WERI-Rb-1 (cell line): ENCODE data around the gene INPP5E.
A peak's percentile ranks its signal among the peaks of the same experiment; 100 is the strongest.

Experiments
- DNase-seq: peaks from one replicate; pipeline ENCODE4 v3.0.0-alpha.2; 2020
- H3K27ac ChIP-seq: fragments of 250-450 bp; sonication (Bioruptor Pico); 2 replicates; pipeline ENCODE4 v1.5.1; 2020; ENCODE audit warnings: mild to moderate bottlenecking, moderate library complexity
- H3K27me3 ChIP-seq: fragments of 250-450 bp; sonication (Bioruptor Pico); 2 replicates; pipeline ENCODE4 v1.5.1; 2021; ENCODE audit warnings: mild to moderate bottlenecking, low read depth, moderate library complexity; ENCODE audit not compliant: insufficient read depth, severe bottlenecking
- H3K36me3 ChIP-seq: fragments of 250-450 bp; sonication (Bioruptor Pico); 2 replicates; pipeline ENCODE4 v1.5.1; 2020; ENCODE audit warnings: mild to moderate bottlenecking, moderate library complexity
- H3K4me3 ChIP-seq: 2 replicates; pipeline ENCODE4 v1.5.1; 2011; ENCODE audit warnings: low read depth, mild to moderate bottlenecking, control low read depth, low read length
- H3K9me3 ChIP-seq: fragments of 250-450 bp; sonication (Bioruptor Pico); 2 replicates; pipeline ENCODE4 v1.5.1; 2021; ENCODE audit warnings: mild to moderate bottlenecking, moderate library complexity; ENCODE audit not compliant: severe bottlenecking
- TF ChIP-seq, protein P1 (sequence below): IDR thresholded peaks from 2 replicates; pipeline ENCODE4 v1.5.1; 2011; ENCODE audit warnings: low read depth, mild to moderate bottlenecking, control low read depth, inconsistent platforms, low read length

Gene INPP5E

DNA sequence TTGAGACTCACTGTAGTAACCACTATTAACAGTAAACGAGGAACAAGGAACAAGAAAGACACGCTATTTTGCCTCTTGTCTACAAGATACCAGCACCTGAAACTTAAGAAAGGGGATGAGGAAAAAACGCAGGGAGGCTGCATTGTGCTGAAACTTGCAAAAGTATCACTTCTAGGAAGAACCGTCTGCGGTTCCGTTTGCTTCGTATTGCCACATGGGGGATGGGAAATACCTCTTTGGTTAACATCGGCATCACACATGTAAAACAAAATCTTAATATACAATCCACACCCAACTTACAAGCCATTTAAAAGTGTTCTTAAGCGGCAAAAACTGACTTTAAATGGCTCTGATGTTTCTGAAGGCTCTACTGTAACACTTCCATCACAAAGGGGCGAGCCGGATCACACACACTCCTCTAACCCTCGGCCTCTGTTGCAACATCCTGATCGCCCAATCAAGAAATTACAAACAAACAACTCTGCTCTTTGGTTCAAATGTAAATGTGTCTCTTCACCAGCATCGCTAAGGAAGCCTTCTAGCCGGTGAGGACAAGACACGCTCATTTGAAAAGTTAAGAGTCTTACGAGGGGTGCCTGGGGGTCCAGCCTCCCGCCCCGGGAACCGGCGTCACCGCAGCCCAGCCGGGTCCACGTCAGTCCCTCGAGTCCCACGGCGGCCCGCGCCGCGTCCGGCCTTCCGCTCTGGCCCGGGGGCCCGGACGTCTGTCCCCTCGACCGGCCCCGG is 42.6 kb upstream of the INPP5E start:
- TF ChIP-seq, protein P1, sequence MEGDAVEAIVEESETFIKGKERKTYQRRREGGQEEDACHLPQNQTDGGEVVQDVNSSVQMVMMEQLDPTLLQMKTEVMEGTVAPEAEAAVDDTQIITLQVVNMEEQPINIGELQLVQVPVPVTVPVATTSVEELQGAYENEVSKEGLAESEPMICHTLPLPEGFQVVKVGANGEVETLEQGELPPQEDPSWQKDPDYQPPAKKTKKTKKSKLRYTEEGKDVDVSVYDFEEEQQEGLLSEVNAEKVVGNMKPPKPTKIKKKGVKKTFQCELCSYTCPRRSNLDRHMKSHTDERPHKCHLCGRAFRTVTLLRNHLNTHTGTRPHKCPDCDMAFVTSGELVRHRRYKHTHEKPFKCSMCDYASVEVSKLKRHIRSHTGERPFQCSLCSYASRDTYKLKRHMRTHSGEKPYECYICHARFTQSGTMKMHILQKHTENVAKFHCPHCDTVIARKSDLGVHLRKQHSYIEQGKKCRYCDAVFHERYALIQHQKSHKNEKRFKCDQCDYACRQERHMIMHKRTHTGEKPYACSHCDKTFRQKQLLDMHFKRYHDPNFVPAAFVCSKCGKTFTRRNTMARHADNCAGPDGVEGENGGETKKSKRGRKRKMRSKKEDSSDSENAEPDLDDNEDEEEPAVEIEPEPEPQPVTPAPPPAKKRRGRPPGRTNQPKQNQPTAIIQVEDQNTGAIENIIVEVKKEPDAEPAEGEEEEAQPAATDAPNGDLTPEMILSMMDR, result no peak
- Histone ChIP-seq H3K4me3 (peak overlapping the region; percentile 79), H3K27ac (peak overlapping the region; percentile 96), H3K9me3 (no peaks in the 10 kb centered on the region), H3K36me3 (peaks cover 25% of the 10 kb centered on the region), H3K27me3 (no peaks in the 10 kb centered on the region)
- DNase-seq, result no peak

DNA sequence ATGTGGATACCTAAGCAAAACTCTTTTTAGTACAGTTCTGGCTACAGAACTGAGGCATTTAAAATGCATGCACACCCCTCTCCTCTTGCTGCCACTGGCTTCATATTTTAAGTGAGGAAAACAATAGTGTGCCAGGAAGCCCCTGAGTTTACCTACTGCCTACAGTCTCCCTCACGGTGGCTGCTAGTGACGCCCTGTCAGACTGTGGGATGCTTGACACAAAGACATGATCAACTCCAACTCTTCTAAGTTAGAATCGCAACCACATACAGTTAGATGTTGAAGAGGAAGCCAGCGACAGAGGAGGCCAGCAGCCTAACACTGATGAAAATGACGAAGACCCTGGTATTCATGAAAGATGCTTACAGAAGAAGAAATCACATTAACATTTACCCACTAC is 41.9 kb upstream of the INPP5E start:
- H3K9me3 ChIP-seq, result no peaks in the 10 kb centered on the region
- H3K27ac ChIP-seq, result peak overlapping the region; percentile 96
- H3K27me3 ChIP-seq, result no peaks in the 10 kb centered on the region
- TF ChIP-seq, protein P1, result no peak
- H3K36me3 ChIP-seq, result peaks cover 31% of the 10 kb centered on the region
- DNase-seq, result no peak
- peak overlapping the region; percentile 79 for H3K4me3 ChIP-seq

- Histone ChIP-seq H3K27me3 (no peaks in the 10 kb centered on the region), H3K36me3 (peaks cover 77% of the 10 kb centered on the region), H3K27ac (no peak overlapping the region), H3K9me3 (no peaks in the 10 kb centered on the region), H3K4me3 (no peak overlapping the region)
- no peak for DNase-seq
- TF ChIP-seq, protein P1, result no peak
Measured at GRCh38 chr9:136476369-136477150, 36.9 kb upstream of the INPP5E start.

DNA sequence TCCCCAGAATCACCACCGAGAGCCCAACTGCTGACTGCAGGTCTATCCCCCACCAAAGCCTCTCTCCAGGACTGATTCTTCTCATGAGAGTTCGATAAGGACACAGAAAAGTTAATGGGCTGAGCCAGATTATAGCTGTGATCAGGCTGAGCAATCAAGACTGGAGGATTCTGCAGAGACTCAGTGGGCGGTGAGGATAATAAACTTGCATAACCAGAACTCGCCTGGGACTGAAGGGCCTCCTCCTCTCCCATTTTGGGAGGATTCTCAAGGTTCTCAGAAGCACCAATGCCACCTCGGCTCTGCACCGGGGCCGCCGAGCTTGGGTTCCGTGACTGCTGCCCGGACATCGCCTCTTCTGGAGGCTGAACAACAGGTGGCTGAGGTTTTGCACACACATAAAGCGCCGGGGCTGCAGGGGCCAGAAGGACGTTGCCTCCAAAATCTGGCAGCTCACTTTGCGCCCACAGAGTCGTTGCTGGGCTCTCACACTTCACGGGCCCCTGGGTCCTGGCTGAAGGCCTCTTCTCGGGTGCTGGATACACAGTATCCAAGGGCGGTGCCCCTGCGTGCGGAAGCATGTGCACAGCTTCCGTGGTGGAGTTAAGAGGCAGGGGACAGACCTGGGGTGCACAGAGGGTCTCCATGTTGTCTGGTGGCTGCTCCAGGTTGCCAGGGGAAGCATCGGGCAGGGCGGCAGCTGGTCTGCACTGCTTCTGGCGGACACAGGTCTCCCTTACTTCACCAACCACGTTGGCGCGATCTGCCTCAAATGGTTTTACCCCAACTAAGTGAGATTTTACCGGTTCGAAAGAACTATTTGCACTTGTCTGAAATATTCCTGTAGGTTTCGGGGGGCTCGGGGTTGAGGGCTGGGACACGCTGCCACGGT is 35.6 kb upstream of the INPP5E start:
- TF ChIP-seq, protein P1, result no peak
- no peaks in the 10 kb centered on the region for H3K9me3 ChIP-seq
- DNase-seq, result no peak
- H3K27ac ChIP-seq, result no peak overlapping the region
- peaks cover 90% of the 10 kb centered on the region for H3K36me3 ChIP-seq
- no peak overlapping the region for H3K4me3 ChIP-seq
- H3K27me3 ChIP-seq, result no peaks in the 10 kb centered on the region

DNA sequence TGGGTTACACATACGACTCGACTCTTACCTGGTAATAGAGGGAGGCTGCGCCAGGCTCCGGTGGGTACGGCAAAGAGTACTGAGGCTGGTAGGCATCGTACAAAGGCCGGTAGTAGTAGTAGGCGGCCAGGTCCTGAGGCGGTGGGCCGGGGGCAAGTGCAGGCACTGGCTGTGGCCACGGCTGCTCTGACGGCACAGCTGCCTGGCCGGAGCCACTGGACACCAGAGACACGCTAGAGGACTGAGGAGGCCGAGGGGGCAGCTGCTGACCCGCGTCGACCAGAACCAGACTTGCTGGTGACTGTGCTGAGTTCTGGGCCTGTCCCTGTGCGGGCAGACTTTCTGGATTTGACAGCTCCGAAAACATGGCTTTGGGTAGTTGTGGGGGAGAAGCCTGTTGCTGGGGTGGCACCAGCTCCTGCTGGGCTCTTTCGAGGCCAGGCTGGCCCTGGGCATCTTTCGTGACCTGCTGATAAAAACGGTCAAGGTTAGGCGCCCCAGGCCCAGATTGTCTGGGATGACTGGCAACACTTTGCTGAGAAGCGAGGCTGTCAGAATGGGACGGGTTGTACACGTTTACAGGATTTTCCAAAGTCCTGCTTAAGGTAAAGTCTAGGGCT is 34.5 kb upstream of the INPP5E start:
- H3K36me3 ChIP-seq, result peaks cover 97% of the 10 kb centered on the region
- no peak overlapping the region for H3K27ac ChIP-seq
- H3K27me3 ChIP-seq, result no peaks in the 10 kb centered on the region

More for the DNA sequence above, 34.5 kb upstream of the INPP5E start:
- Histone ChIP-seq H3K9me3 (no peaks in the 10 kb centered on the region), H3K4me3 (no peak overlapping the region)
- DNase-seq, result no peak
- TF ChIP-seq, protein P1, result no peak
